Esophagus muscularis mucosa (tissue), 3 donors: Measurements from ENCODE around the gene ZNF536.

ENCODE experiments used
- POLR2A ChIP-seq: fragments of 450-650 bp; IDR thresholded peaks from one replicate; pipeline ENCODE4 v1.6.1; 2017; ENCODE audit warnings: antibody characterized with exemption, moderate library complexity, mild to moderate bottlenecking, low read depth
- POLR2AphosphoS5 ChIP-seq, 2 donors: sonication (generic); formaldehyde crosslinking; IDR thresholded peaks; one replicate each; pipeline ENCODE4 v1.6.1; 2017; ENCODE audit warnings: antibody characterized with exemption in 2 of 2
- TF ChIP-seq, protein P1 (sequence below), 3 experiments: fragments of 200-600 bp in 2 of 3; fragments of 450-650 bp in 1 of 3; sonication (generic) in 2 of 3; IDR thresholded peaks; one replicate each; pipeline ENCODE4 v1.5.1; 2017 to 2019; ENCODE audit warnings: antibody characterized with exemption in 3 of 3, mild to moderate bottlenecking in 2 of 3, moderate library complexity in 1 of 3

DNA sequence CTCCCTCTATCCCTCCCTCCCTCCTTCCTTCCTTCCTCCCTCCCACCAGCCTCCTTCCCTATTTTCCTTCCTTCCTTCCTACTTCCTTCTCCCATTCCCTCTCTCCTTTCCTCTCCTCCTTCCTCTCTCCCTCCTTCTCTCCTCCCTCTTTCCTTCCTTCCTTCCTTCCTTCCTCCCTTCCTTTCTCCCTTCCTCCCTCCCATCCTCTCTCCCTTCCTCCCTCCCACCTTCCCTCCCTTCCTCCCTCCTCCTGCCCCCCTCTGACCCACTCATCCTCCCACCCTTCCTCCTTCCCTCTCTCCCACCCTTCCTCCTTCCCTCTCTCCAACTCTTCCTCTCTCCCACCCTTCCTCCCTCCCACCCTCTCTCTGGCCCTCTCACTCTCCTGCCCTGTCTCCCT lies 132.1 kb downstream of the ZNF536 start:
- TF ChIP-seq POLR2A (no peak), POLR2AphosphoS5 (IDR thresholded peaks at IDR 0.05) (no peak)
- TF ChIP-seq, protein P1, sequence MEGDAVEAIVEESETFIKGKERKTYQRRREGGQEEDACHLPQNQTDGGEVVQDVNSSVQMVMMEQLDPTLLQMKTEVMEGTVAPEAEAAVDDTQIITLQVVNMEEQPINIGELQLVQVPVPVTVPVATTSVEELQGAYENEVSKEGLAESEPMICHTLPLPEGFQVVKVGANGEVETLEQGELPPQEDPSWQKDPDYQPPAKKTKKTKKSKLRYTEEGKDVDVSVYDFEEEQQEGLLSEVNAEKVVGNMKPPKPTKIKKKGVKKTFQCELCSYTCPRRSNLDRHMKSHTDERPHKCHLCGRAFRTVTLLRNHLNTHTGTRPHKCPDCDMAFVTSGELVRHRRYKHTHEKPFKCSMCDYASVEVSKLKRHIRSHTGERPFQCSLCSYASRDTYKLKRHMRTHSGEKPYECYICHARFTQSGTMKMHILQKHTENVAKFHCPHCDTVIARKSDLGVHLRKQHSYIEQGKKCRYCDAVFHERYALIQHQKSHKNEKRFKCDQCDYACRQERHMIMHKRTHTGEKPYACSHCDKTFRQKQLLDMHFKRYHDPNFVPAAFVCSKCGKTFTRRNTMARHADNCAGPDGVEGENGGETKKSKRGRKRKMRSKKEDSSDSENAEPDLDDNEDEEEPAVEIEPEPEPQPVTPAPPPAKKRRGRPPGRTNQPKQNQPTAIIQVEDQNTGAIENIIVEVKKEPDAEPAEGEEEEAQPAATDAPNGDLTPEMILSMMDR (IDR thresholded peaks at IDR 0.05), result no peak
